HG03520 (cell line): ENCODE data around the gene UNC79.

ENCODE experiments used
- ATAC-seq: cut with Tn5 transposase; IDR thresholded peaks from one replicate; pipeline ENCODE4 v1.9.1; 2021; ENCODE audit warnings: mild to moderate bottlenecking, moderate library complexity; ENCODE audit not compliant: unreplicated experiment

The UNC79 gene

DNA sequence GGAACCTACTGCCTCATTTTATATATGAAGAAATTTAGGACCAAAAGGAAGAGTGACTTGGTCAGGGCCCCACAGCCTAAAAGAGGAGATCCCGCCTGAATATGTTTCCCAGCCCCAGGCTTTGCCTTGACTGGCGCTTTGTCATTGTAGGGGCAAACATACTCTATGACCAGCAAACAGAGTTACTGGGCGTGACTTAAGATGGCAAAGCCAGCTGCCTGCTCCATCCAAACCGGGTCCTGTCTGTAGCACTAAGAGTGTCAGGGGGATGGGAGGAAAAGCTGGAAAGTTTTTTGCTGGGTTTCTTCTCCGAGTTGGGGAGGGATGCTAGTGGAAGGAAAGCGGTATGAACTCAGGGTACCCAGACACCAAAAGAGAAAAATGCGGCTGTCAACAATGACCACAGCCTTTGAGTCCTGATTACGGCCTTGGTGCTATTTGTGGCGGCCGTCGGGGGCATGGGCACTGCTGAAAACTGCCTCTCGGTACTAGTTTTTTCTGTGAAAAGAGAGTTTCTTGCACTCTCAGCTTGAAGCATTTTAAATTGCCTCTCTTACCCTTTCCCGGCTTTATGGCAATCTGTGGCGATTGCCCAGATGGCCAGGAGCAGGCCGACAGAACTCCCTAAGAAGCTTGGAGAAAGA lies 274.9 kb downstream of the UNC79 start:
- ATAC-seq: no peak

DNA sequence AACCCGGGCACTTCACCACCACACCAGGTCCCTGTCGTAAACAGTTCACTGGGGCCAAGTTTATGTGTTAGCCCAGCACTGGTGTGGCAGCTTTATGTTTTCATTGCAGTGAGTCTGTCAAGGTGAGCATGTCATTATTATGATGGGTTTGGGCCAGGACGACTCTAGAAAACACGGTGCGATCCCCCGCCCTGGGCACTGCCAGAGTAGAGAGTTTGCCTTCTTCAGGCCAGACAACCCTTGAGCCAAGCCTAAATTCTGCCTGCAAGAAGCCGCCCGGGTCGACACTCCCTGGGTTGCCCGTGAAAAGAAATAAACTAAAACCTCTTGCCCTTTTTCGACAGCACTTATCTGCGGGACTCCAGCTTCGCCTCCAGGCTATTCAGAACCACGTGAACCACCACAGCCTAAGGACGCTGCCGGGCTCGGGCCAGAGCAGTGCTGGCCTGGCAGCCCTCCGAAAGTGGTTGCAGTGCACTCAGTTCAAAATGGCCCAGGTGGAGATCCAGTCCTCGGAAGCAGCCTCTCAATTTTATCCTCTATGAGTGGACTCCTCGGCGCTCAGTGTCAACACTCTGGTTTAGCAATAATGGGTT lies 275.7 kb downstream of the UNC79 start:
- ATAC-seq: no peak

DNA sequence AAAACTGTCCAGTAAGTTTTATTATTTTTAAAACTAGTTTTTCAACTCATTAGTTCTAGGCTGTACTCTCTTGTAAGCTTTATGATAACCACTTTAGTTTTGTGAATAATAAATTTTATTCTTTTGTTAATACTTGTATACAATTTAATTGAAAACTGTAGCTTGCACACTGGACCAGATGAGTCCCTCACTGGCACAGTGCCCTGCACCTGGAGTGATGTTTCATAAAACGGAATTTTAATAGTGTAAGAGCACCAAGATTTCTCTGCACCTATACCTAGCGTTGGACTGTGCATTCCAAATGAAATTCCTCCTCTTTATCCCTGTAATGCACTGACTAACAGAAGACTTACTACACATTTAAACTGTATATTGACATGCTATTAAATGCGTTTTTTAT lies 276.7 kb downstream of the UNC79 start:
- ATAC-seq: no peak

DNA sequence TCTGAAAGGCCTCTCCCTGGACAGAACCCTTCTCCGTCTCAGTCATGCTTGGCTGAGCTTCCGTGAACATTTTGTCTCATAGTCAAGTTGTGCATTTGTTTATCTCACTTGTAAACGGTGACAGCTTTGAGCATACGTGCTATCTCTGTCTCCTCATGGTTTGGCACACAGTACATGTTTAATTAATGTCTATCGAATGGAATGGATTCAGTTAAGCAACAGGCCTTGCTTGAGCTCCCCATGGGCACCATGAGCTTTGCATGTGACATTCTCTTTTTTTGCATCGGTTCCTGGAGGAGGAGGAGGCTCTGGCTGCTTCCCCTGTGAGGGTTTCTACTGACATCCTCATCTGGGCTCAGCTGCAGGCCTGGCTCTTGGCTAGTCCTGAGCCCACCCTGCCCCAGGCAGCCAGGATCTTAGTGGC lies 277.6 kb downstream of the UNC79 start:
- no peak for ATAC-seq

DNA sequence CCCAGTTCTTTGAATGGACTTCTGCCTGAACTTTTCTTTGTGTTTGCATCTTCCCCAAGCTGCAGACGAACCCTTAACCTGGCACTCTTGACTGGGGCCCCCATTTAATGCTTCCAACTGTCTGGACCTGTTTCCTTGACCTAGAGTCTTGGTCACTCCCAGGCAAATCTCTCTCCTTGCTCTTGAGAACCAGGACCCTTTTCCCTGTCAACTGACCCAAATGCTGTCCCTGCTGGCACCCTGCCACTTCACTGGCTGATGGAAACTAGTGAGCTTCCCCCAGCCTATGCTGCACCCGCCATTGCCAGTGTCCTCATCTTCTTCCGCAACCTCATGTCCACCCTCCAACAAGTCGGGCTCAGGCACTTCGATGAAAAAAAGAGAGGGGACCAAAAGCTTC lies 278.1 kb downstream of the UNC79 start:
- no peak for ATAC-seq

DNA sequence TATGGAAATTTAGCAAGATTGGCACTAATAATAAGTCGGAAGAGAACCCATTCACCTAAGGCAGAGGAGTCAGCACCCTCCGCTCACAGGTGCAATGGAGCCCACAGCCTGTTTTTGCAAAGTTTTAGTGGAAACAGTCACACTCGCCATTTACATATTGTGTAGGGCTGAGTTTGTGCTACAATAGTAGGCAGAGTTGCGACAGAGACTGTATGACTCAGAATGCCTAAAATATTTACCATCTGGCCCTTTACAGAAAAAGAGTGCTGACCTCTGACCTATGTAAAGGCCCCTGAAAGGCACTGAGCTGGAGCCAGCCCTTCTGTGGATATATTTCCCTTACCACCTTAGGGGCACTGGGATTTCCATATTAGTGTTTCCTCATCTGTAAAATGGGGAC lies 278.5 kb downstream of the UNC79 start:
- no peak for ATAC-seq

DNA sequence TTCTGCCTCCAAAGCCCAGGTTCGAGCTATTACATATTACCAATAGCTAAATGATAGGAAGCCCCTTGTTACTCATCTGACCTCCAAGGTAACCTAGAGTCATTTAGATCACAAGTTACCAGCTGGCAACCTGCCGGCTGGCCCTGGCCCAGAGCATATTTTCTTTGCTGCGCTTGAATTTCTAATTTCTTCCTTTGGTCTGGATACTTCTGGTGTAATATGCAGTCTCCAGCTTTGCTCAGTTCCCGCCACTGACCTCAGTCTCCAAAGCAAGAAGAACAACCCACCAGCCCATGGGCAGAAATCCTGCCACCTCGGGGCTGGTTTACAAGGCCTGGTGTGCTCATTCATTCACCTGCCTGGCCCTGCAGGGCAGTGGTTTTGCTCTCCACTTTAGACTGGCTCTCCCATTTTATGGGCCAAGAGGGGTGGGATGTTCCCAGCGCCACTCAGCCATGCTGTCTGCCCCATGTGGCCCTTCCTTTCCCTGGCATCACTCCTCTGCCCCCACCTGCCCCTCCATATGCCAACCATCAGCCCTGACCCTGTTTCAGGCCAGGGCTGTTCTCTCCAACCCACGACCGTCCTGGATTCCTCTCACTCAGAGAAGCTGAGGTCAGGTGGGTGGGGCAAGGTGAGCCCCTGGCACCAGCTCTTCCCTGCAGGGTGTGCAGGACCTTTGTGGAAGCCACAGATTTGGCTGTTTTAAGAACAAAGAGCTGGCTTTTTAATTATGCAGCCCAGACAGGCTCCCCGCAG lies 281.5 kb downstream of the UNC79 start:
- no peak for ATAC-seq

DNA sequence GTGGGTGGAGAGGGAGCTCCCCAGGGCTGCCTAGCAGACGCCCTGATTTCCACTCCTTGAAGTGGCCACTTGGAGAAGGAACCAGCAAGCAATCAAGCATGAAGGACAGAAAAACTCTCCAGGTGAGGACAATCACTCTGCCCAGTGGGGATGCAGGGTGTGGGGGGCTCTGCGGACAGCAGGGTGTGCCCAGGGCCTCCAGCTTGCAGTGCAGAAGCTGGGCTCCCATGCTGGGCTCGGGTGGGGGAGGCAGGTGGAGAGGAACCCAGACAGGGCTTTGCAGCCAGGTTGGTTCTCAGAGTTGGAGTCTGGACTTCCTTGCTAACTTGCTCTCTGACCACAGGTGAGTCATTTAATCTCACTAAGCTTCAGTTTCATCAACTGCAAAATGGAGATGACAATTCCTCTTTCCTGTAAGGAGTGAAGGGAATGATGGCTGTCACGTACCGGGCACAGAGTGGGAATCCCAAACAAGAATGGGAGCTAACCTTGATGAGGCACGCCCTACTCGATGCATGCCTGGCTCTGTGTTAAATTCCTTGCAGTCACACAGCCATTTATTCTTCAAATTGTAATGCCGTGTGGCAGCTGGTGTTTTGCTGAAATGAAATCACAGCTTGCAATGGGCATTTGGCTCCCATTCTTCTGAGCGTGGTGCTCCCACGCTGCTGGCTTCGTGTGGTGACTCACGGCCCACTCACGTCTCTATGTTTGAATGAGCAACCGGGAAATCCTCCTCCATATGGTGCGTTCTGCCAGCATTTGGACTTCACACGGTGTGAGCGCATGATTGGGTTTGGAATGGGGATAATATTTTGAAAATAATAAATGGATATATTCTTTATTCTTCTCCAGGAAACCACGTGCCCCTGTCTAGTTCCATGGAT lies 282.3 kb downstream of the UNC79 start:
- no peak for ATAC-seq

DNA sequence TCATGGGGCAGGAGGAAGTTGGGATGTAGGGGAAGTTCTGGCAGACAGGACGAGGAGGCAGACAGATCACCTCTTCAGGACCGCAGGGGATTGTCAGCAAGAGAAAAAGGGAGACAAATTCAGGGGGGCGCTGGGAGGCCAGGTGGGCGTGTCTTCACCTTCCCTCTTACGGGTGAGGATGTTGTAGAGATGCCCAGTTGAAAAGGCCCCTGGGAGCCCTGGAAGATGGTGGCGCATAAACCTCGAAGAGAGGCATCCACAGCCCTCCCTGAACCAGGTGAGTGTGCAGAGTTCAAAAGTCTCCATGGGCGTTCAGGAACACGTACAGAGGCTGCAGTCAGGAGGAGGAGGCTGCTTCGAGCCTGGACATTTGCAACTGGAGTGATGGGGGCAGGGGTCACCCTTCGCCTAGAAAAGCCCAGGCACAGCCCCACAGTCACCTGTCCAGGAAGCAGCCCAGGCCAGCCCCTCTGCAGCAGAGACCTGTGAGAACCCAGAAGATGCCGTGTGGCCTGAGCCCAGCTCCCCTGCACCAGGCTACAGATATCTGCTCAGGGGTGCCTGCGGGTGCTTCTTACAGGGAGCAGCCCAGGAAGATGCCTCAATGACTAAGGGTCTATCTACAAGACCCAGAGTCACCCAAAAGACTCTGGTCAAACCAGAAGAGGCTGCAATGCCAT lies 283.1 kb downstream of the UNC79 start:
- no peak for ATAC-seq

DNA sequence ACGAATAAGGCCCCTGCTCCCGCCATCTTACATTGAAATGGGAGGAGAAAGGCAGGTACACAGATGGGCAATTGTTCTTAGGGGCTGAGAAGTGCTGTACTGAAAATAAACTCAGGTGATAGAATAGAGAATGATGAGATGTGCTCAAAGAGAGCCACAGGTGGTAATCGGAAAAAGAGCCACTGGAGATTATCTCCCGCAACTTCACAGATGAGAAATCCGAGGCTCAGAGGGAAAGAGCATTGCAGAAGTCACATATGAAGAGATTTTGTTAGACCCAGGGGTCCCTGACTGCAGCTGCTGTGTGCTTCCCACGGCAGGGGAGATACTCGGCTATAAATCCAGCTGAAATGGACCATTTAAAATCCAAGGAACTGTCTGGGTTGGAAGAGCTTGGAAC lies 283.9 kb downstream of the UNC79 start:
- no peak for ATAC-seq

DNA sequence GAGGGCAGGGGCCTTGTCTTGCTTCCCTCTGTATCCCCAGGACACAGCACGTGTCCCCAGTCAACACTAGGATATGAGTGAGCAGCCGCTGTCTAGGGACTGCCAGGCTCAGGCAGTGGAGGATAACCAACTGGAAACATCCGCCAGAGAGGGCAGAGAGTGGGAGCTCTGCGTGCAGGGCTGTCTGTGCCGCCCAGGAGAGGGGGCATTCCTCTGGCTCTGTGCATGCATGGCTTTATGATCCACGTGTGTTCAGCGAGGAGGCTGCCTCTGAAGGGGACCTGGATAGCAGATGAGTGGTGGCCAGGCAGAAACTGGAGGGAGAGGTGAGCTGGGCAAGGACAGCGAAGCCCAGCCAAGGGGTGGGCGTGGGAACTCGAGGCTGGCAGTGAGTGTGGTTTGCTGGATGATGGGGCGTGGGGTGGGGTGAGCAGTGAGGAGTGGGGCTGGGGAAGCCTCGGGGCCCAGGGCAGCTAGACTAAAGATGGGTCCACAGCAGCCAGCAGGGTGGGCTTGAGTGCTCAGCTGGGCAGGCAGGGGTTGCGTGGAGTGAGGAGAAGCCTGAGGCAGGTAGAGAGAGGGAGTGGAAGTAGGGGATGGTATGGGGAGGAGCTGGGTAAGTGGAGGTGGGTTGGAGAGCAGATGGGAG lies 284.7 kb downstream of the UNC79 start:
- ATAC-seq: no peak

DNA sequence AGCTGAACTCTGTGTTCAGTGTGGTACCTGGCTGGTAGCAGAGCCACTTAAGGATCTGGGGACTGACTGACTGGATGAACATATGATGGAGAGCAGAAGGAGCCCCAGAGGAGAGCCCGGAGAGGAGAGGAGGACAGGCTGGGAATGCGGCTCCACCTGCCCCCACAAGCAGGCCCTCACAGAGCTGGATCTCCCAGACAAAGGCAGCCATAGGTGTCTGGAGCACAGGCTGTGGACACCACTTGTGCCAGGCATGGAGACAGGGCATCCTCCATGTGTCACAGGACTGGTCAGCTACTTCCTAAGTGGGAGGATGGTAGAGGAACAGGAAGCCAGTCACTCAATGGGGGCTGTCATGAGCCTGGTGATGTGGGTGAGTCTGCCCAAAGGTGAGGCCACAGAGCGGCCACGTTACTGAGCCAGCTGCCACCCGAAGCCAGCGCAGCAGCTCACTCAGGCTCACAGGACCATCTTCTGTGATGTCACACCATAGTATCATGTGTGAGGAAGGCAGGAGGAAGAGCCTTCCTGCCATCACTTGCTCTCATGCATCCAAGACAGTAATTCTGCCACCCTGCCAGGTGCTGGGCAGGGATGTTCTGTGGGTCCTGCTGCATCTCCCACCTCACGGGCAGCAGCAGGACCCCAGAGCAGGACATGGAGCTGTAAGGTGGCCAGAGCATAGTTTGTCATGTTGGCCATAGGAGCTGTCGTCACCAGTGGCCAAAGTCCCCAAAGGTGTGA lies 285.4 kb downstream of the UNC79 start:
- ATAC-seq: no peak

DNA sequence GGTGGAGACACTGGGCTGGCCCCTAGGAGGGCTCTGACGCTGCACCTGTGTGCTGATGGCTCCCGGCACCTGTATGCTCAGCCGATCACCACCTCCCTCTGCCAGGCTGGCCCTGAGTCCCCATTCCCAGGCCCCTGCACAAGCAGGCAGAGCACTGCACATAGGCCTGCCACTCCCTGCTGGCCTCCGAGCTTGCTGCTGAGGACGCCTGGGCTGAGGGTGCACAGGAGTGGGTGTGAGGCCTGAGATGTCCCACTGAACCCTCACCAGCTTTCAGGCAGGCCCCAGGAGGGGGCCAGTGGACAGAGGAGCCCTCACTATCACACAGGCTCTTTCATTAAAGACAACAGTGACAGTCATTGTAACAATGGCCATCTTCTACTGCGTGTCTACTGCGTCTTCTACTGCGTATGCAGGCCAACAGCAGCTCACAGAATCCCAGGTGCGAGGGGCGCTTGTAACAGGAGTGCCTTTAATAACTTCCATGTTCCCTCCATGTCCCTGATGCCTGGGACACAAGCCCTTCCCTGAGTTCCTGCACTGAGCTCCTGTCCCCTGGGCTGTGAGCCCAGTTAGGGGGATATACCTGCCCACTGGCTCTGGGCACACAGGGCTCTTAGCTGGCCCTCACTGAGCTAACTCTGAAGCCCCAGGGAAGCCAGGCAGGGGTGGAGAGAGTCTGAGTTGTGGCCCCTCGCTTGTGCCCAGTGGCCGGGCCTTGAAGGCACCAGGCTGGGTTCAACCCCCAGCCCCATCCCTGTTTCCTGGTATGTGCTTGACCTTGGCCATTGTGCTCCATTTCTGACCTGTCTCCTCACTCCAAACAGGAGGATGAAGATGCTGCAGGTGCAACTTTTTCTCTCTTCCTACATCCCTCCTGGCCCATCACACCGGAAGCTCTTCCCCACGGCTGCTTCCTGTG lies 286.3 kb downstream of the UNC79 start:
- ATAC-seq: no peak

DNA sequence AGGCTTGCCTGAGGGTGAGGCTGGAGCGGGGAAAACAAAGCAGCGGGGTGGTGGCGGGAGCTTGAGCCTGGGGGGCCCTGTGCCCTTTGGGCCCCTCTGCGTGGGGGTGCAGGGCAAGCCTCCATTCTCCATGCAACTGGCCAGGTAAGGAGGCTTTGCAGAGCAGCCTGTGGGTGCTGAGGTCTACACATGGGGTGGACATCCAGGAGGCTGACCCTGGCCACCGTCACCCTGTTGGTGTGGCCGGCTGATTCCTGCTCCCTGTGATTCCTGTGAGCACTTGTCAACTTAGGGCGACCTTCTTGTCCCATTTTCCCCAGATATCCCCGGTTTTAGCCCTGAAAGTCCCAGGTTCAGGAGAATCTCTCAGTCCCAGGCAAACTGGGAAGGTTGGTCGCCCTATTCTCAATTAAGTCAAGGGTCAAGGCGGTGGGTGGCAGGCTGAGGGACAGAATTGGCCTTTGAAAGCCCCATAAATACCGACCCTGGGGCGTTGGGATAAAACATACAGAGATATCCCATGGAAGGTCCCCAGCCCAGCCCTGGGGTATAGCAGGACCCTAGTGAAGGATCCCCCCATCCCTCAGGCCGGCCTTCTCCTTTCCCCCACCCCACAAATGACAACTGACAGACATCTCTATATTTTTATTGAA lies 287.1 kb downstream of the UNC79 start:
- ATAC-seq: no peak

DNA sequence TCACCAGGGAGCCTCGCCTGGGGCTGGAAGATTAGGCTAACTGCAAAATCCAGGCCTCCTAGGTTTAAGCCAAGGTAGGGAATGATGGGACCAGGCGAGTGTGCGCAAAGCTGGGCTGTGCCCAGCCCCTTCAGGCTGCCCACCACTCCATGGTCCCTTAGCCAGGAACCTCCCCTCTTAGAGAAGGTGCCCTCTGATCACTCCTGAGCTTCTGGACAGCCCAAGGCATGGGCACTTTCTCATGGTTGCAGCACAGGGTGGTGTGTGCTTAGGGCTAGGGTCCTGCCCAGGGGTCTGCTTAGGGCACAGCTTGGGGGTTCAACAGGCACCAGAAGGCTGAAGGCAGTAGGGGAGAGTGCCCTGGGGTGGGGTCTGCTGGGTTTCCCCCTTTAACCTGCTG lies 288.5 kb downstream of the UNC79 start:
- ATAC-seq: no peak

DNA sequence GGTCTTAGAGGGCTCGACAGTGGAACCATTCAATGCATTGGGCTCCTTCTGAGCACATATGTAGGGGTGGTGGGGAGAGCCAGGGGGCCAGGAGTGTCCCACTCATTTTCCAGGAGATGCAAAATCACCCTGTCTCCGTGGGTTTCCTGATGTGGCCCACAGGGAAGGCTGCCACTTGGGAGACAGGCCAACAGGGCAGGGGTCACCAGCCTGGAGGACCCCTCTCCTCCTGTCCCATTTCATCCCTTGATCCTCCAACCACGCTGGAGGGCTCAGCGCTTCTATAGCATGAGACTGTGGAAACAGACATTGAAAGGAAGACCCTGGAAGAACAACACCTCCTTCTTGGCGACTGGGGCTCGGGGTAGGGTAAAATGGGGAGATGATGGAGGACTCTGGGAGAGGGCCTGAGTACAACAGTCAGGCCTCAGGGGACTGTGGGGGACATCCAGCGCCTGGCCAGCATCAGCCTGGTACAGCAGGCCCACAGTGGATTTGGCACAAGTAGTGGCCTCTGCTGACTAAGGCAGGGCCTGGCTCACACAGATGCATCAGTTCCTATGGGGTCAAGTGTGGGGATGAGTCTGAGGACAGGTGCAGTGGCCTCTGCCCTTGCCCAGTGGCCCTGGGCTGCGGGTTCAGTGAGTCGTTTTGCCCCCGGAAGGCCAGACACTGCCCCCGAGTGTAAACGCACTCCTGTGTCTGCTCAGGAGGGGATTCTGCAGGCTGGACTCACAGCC lies 289.5 kb downstream of the UNC79 start:
- ATAC-seq: no peak

DNA sequence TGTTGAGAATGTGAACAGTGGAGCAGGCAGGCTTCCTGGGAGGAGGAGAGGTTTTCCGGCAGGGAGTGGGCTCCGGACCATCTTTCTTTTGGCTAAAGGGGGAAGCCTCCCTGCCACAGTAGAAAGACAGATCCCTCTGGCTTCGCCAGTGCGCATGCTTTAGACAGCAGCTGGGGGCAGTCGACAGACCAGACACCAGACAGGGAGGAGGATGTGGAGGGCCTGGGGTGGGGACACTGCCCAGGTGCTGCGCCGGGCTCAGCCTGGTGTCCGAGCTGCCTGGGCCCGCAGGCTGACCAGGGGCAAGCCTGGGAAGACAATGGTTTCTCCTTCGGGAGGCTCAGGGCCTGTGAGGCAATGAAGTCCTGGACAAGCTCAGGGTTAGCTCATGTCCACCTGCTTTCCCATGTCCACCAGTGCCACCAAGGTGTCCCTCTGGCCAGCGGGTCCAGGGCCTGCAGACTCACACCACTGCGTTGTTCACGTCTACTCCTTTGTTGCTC lies 290.3 kb downstream of the UNC79 start:
- no peak for ATAC-seq
